ENCODE data around the gene AP4B1.

Gene AP4B1

GRCh38 chr1:113938192-113938591 lies 33.6 kb upstream of the AP4B1 start:
- H3K27me3 Mint-ChIP-seq = no peaks in the 10 kb centered on the region
- H3K4me1 Mint-ChIP-seq (ENCODE audit: low read depth) = peaks cover 89% of the 10 kb centered on the region
- H3K27ac Mint-ChIP-seq = peak overlapping the region; percentile 53
- no peaks in the 10 kb centered on the region for H3K9me3 Mint-ChIP-seq
- no peak overlapping the region for H3K4me3 Mint-ChIP-seq
- peaks cover 52% of the 10 kb centered on the region for H3K36me3 Mint-ChIP-seq (ENCODE audit: low read depth)
- DNase-seq = no peak

- Mint-ChIP-seq H3K27me3 (no peaks in the 10 kb centered on the region), H3K9me3 (no peaks in the 10 kb centered on the region), H3K36me3 (ENCODE audit: low read depth) (peaks cover 52% of the 10 kb centered on the region), H3K4me3 (no peak overlapping the region), H3K4me1 (ENCODE audit: low read depth) (peaks cover 92% of the 10 kb centered on the region), H3K27ac (peak overlapping the region; percentile 71)
- DNase-seq = no peak
These were observed 32.5 kb upstream of the AP4B1 start for GRCh38 chr1:113937146-113937545.

GRCh38 chr1:113935970-113936369 lies 31.4 kb upstream of the AP4B1 start:
- H3K27me3 Mint-ChIP-seq = no peaks in the 10 kb centered on the region
- peaks cover 97% of the 10 kb centered on the region for H3K4me1 Mint-ChIP-seq (ENCODE audit: low read depth)
- peaks cover 44% of the 10 kb centered on the region for H3K36me3 Mint-ChIP-seq (ENCODE audit: low read depth)
- H3K9me3 Mint-ChIP-seq = no peaks in the 10 kb centered on the region
- DNase-seq = no peak
- H3K27ac Mint-ChIP-seq = peak overlapping the region; percentile 57
- peak overlapping the region; percentile 3 for H3K4me3 Mint-ChIP-seq

DNA sequence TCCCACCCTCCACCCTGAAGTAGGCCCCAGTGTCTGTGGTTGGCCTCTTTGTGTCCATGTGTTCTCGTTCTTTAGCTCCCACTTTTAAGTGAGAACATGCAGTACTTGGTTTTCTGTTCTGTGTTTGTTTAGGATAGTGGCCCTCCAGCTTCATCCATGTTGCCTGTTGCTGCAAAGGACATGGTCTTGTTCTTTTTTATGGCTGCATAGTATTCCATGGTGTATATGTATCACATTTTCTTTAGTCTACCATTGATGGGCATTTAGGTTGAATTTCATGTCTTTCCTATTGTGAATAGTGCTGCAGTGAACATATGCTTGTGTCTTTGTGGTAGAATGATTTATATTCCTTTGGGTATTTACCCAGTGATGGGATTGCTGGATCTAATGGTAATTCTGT lies 30.6 kb upstream of the AP4B1 start:
- Mint-ChIP-seq H3K27me3 (no peaks in the 10 kb centered on the region), H3K36me3 (ENCODE audit: low read depth) (peaks cover 40% of the 10 kb centered on the region), H3K27ac (peak overlapping the region; percentile 57), H3K4me3 (no peak overlapping the region), H3K4me1 (ENCODE audit: low read depth) (peaks cover 93% of the 10 kb centered on the region), H3K9me3 (no peaks in the 10 kb centered on the region)
- no peak for DNase-seq

DNA sequence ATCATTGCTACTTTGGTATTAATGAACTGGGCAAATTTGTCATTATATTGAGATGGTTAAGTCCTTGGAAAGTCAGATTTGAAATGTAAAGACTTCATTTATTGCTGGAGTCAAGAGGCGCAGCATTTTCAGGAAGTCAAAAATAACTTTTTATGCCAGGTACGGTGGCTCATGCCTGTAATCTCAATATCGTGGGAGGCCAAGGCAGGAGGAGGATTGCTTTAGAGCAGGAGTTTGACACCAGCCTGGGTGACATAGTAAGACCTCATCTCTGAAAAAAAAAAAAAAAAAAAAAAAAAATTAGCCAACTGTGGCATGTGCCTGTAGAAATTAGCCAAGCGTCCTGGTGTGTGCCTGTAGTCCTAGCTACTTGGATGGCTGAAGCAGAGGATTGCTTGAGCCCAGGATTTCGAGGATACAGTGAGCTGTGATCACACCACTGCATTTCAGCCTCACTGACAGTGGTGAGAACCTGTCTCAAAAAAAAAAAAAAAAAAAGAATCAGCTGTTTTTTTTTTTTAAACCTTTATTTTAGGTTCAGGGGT lies 30.0 kb upstream of the AP4B1 start:
- no peak for DNase-seq
- Mint-ChIP-seq H3K9me3 (no peaks in the 10 kb centered on the region), H3K27ac (peak overlapping the region; percentile 98), H3K27me3 (no peaks in the 10 kb centered on the region), H3K36me3 (ENCODE audit: low read depth) (peaks cover 42% of the 10 kb centered on the region), H3K4me3 (no peak overlapping the region), H3K4me1 (ENCODE audit: low read depth) (peaks cover 87% of the 10 kb centered on the region)

DNA sequence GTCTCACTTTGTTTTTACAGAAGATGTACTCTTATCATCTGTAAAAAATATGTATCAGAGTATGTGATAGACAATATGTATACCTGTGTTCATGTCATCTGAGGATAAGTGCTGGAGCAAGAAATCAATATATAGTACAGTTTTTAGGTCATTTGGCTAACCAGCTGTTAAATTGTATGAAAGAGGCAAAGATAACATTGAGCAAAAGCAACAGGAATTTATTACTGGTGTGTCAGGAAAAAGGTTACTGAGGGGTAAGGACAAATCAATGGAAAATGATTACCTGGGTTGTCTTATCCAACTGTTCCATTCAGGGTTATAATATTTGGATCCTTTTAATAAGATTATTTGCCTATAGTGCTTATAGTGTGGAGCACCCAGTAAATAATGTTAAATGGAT lies 29.4 kb upstream of the AP4B1 start:
- H3K4me3 Mint-ChIP-seq = peak overlapping the region; percentile 96
- H3K27me3 Mint-ChIP-seq = no peaks in the 10 kb centered on the region
- no peaks in the 10 kb centered on the region for H3K9me3 Mint-ChIP-seq
- DNase-seq = no peak
- peak overlapping the region; percentile 98 for H3K27ac Mint-ChIP-seq
- peaks cover 82% of the 10 kb centered on the region for H3K4me1 Mint-ChIP-seq (ENCODE audit: low read depth)
- H3K36me3 Mint-ChIP-seq (ENCODE audit: low read depth) = peaks cover 41% of the 10 kb centered on the region

DNA sequence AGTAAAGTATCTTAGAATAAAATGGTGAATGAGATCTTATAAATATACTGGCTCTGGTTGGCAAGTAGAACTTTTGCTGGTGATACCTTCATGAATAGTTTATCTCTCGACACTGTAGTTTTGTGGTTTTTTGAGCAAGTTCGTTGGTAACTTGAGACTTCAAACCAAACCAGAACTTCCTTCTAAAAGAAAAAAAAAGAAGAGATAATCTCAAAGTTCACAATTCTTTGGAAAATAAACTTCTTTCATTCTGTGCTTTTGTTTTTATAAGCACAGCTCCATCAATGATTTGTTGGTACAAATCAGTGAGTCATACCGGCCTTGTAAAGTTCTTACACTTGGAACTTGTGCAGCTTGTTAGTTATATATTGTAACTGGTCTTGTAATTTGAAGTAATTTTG lies 26.9 kb upstream of the AP4B1 start:
- Mint-ChIP-seq H3K27me3 (no peaks in the 10 kb centered on the region), H3K9me3 (no peaks in the 10 kb centered on the region), H3K27ac (peak overlapping the region; percentile 98), H3K36me3 (ENCODE audit: low read depth) (peaks cover 41% of the 10 kb centered on the region), H3K4me1 (ENCODE audit: low read depth) (peaks cover 69% of the 10 kb centered on the region), H3K4me3 (peak overlapping the region; percentile 96)
- DNase-seq = no peak

DNA sequence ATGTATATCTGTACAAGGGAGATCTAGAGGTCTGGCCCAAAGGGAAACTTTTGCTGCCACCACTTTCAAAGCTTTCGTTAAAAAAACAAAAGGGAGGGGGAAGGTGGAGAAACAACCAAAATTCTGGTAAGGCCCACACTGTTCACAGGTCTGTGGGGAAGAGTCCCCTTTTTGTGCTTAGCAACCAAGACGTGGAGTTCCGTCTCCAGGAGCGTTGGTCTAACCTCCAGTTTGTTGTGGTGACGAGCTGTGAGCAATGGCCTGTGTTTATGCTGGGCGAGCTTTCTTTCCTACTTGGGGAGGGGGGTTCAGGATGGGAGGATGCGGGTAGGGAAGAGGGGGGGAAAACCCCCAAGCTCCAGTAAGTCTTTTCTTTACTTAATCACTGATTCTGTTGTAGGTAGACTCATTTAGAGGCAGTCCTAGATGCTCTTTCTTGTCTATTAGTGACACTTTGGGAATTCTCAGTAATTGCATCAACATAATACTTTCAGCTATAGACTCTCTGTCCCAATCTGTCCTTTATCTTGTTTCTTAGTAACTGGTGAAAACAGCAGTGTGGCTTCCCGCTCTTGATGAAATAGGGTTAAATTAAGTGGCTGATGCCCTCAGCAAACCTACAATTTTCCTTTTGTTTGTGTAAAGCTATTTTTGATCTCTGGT lies 26.0 kb upstream of the AP4B1 start:
- DNase-seq = peak; percentile 59
- Mint-ChIP-seq H3K4me1 (ENCODE audit: low read depth) (peaks cover 61% of the 10 kb centered on the region), H3K9me3 (no peaks in the 10 kb centered on the region), H3K27ac (peak overlapping the region; percentile 98), H3K27me3 (no peaks in the 10 kb centered on the region), H3K4me3 (peak overlapping the region; percentile 96), H3K36me3 (ENCODE audit: low read depth) (peaks cover 38% of the 10 kb centered on the region)

DNA sequence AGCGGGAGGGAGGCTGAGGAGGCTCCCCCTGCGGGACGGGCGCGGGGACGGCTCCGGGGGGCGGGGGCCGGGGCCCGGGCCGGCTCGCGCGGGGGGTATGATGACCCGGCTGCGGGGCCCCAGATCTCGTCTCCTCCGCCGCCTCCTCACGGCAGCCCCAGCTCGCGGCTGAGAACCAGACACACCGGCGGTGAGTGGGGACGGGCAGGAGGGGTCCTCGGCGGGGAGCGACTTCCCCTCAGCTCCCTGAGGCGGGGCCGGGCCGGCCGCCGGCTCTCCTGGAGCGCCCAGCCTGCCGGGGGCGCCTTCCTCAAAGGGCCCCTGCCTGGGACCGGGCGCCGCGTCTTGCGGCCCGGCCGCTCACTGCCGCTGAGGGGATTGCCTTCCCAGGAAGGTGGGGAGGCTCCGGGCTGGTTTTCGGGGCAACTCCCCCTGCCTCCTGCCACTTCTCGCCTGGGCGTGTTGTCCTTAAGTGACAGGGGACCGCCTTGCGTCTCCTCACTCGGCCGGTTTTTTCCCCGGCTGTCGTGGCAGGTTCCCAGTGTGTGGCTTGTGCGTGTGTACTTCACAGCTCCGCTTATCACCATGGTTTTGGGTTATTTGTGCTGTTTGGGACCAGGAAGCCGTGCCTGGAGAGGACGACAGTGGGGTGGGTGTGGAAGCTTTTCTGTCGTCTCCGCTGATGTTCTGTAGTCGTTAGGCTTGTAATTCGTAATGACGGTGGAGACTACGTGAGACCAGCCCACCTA lies 25.3 kb upstream of the AP4B1 start:
- no peaks in the 10 kb centered on the region for H3K9me3 Mint-ChIP-seq
- H3K27me3 Mint-ChIP-seq = no peaks in the 10 kb centered on the region
- peak overlapping the region; percentile 96 for H3K4me3 Mint-ChIP-seq
- peak overlapping the region; percentile 98 for H3K27ac Mint-ChIP-seq
- H3K4me1 Mint-ChIP-seq (ENCODE audit: low read depth) = peaks cover 54% of the 10 kb centered on the region
- peaks cover 31% of the 10 kb centered on the region for H3K36me3 Mint-ChIP-seq (ENCODE audit: low read depth)
- DNase-seq = peak; percentile 78

GRCh38 chr1:113928941-113929749 lies 24.5 kb upstream of the AP4B1 start, which contains the start of gene HIPK1:
TSS of gene HIPK1 (plus strand) at chr1:113929324.
- H3K27me3 Mint-ChIP-seq = no peaks in the 10 kb centered on the region
- no peaks in the 10 kb centered on the region for H3K9me3 Mint-ChIP-seq
- peaks cover 47% of the 10 kb centered on the region for H3K4me1 Mint-ChIP-seq (ENCODE audit: low read depth)
- peak; percentile 96 for DNase-seq
- H3K4me3 Mint-ChIP-seq = peak within 1 kb of the TSS; percentile 96
- H3K27ac Mint-ChIP-seq = peak within 1 kb of the TSS; percentile 99
- peaks cover 27% of the 10 kb centered on the region for H3K36me3 Mint-ChIP-seq (ENCODE audit: low read depth)

- DNase-seq = no peak
- Mint-ChIP-seq H3K9me3 (no peaks in the 10 kb centered on the region), H3K4me1 (ENCODE audit: low read depth) (peaks cover 39% of the 10 kb centered on the region), H3K27ac (peak overlapping the region; percentile 99), H3K4me3 (peak overlapping the region; percentile 96), H3K36me3 (ENCODE audit: low read depth) (peaks cover 20% of the 10 kb centered on the region), H3K27me3 (no peaks in the 10 kb centered on the region)
These were observed 23.8 kb upstream of the AP4B1 start for GRCh38 chr1:113928187-113928930.

DNA sequence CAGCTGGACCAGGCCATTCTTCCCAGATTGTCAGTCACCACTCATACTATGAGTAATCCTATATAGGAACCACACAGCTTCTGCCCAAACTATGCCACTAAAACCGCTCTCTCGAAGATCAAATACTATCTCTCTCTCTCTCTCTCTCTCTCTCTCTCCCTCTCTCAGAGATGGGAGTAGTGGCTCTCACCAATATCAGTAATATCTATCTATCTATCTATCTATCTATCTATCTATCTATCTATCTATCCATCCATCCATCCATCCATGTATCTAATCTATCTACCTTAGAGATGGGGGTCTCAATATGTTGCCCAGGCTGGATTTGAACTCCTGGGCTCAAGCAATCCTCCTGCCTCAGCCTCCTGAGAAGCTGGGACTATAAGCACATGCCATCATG lies 19.9 kb upstream of the AP4B1 start:
- Mint-ChIP-seq H3K4me3 (no peak overlapping the region), H3K36me3 (ENCODE audit: low read depth) (peaks cover 6% of the 10 kb centered on the region), H3K4me1 (ENCODE audit: low read depth) (peaks cover 13% of the 10 kb centered on the region), H3K9me3 (no peaks in the 10 kb centered on the region), H3K27ac (no peak overlapping the region), H3K27me3 (no peaks in the 10 kb centered on the region)
- no peak for DNase-seq

- no peak for DNase-seq
- H3K4me1 Mint-ChIP-seq (ENCODE audit: low read depth) = peaks cover 8% of the 10 kb centered on the region
- H3K9me3 Mint-ChIP-seq = no peaks in the 10 kb centered on the region
- H3K27ac Mint-ChIP-seq = no peak overlapping the region
- H3K27me3 Mint-ChIP-seq = no peaks in the 10 kb centered on the region
- no peaks in the 10 kb centered on the region for H3K36me3 Mint-ChIP-seq (ENCODE audit: low read depth)
- no peak overlapping the region for H3K4me3 Mint-ChIP-seq
These were observed 18.4 kb upstream of the AP4B1 start for GRCh38 chr1:113922957-113923356.

DNA sequence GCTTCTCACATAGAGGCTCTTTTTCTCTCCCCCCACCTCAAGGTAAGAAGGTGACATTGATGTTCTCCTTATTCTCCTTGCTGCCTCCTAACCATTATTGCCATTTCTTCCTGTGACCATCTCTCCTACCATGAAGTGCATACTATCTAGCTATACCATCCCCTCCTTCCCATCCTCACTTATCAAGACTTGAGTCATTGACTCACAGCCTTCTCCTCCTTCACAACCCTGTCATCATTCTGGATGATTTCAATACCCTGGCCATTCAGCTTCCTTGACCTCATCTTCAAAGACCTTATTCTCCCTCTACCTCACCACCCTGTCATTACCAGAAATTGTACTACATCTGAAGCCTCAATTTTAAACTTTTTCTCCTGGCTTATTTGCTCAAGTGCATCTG lies 13.6 kb upstream of the AP4B1 start:
- no peak overlapping the region for H3K4me3 Mint-ChIP-seq
- H3K36me3 Mint-ChIP-seq (ENCODE audit: low read depth) = peaks cover 21% of the 10 kb centered on the region
- no peaks in the 10 kb centered on the region for H3K27me3 Mint-ChIP-seq
- H3K9me3 Mint-ChIP-seq = no peaks in the 10 kb centered on the region
- DNase-seq = no peak
- no peak overlapping the region for H3K27ac Mint-ChIP-seq
- H3K4me1 Mint-ChIP-seq (ENCODE audit: low read depth) = peaks cover 13% of the 10 kb centered on the region

Data from activated T-cell treated with anti-CD3 and anti-CD28 coated beads, Interleukin-2, amount 50 U/mL, for 24 hours (primary cell).